T-helper 2 cell (primary cell): ENCODE data around the gene AHCYL2.
"Not testable (repeated sequence)": the region's sequence is repeated elsewhere in the genome, so short reads cannot be mapped to it uniquely, and the experiment has no call there.

Experiments used
- DNase-seq, 5 experiments: peaks; one replicate each; pipeline versions ENCODE4 v3.0.0 to v3.0.0-alpha.2; 2012 to 2022

The AHCYL2 gene

GRCh38 chr7:129209067-129209926 is 15.5 kb upstream of the AHCYL2 start:
- DNase-seq, result no peak

- peak in 3 of 5 experiments; percentile 30 to 55 (median 49) for DNase-seq
Measured at GRCh38 chr7:129210256-129210988, 14.4 kb upstream of the AHCYL2 start.

GRCh38 chr7:129210989-129211312 is 13.9 kb upstream of the AHCYL2 start:
- no peak for DNase-seq

- no peak for DNase-seq
Measured at GRCh38 chr7:129212126-129212525, 12.7 kb upstream of the AHCYL2 start.

GRCh38 chr7:129212596-129212995 is 12.2 kb upstream of the AHCYL2 start:
- DNase-seq, result no peak

DNA sequence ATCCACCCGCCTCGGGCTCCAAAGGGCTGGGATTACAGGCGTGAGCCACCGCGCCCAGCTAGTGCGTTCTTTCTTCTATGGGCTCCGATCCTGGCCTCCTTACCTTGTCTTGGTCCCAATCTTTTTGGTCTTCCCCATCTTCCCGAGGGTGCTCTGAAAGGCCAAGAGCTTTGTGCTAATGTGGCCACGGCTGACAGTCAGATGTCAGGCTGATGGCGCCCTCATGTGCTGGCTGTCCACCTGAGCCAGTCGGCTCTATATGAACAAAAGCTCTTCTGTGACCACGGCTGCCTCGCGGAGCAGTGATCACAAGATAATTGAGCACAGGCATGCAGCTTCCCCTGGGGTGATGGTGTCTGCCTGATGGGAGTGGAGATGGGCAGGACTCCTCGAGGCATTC is 11.0 kb upstream of the AHCYL2 start:
- peak in 1 of 5 experiments; percentile 42 for DNase-seq

DNA sequence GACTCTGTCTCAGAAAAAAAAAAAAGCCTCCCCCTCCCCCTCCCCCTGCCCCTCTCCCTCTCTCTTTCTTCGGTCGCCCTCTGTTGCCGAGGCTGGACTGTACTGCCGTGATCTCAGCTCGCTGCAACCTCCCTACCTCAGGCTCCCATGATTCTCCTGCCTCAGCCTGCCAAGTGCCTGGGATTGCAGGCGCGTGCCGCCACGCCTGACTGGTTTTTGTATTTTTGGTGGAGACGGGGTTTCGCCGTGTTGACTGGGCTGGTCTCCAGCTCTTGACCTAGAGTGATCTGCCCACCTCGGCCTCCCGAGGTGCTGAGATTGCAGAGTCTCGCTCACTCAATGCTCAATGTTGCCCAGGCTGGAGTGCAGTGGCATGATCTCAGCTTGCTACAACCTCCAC is 9.1 kb upstream of the AHCYL2 start:
- not testable (repeated sequence) for DNase-seq

DNA sequence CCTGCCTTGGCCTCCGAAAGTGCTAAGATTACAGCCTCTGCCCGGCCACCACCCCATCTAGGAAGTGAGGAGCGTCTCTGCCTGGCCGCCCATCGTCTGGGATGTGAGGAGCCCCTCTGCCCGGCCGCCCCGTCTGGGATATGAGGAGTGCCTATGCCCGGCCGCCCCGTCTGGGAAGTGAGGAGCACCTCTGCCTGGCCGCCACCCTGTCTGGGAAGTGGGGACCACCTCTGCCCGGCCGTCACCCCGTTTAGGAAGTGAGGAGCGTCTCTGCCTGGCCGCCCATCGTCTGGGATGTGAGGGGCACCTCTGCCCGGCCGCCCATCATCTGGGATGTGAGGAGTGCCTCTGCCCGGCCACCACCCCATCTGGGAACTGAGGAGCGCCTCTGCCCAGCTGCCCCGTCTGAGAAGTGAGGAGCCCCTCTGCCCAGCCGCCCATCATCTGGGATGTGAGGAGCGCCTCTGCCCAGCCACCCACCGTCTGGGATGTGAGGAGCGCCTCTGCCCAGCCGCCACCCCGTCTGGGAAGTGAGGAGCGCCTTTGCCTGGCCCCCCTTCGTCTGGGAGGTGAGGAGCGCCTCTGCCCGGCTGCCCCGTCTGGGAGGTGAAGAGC is 8.6 kb upstream of the AHCYL2 start:
- not testable (repeated sequence) for DNase-seq

DNA sequence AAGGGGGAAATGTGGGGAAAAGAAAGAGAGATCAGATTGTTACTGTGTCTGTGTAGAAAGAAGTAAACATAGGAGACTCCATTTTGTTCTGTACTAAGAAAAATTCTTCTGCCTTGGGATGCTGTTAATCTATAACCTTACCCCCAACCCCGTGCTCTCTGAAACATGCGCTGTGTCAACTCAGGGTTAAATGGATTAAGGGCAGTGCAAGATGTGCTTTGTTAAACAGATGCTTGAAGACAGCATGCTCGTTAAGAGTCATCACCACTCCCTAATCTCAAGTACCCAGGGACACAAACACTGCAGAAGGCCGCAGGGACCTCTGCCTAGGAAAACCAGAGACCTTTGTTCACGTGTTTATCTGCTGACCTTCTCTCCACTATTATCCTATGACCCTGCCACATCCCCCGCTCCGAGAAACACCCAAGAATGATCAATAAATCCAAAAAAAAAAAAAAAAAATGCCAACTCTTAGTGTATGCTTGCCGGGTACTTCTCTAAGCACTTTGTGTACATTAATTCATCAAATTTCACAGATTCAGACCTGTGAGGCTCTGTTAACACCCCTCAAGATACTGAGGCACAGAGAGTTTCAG is 7.9 kb upstream of the AHCYL2 start:
- DNase-seq, result not testable (repeated sequence)

DNA sequence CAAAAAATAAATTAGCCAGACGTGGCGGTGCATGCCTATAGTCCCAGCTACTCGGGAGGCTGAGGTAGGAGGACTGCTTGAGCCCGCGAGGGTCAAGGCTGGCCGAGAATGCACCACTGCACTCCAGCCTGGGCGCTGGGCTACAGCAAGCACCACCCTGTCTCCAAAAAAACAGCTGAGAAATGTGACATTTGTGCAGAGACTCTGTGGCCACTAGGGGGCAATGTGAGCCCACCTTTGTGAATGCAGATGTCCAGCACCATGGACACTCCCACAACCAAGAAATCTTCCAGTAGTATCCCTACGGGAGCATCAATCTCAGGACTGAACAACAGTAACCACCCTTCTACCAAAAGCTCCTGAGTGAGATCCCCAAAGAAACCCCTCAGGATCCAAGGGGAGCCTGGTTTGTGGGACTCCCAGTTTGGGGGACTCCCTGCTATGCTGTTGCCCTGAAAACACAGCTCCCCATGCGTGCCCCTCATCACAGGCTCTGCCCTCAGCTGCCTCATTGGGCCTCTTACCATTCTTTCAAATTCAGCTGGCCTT is 6.2 kb upstream of the AHCYL2 start:
- DNase-seq, result peak; percentile 40 to 71 (median 67)

DNA sequence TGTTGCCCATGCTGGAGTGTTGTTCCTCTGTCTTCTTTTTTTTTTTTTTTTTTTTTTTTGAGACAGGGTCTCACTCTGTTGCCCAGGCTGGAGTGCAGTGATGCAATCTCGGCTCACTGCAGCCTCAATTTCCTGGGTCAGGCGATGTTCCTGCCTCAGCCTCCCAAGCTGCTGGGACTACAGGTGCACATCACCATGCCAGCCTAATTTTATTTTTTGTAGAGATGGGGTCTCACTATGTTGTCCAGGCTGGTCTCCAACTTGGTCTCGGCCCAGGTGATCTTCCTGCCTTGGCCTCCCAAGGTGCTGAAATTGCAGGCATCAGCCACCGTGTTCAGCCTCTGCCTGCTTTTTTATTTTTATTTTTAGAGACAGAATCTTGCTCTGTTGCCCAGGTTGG is 5.7 kb upstream of the AHCYL2 start:
- not testable (repeated sequence) for DNase-seq

- DNase-seq, result no peak
Measured at GRCh38 chr7:129222064-129222463, 2.8 kb upstream of the AHCYL2 start.

GRCh38 chr7:129225206-129225930 is 538 bp downstream of the AHCYL2 start:
- DNase-seq, result peak; percentile 33 to 73 (median 44)

GRCh38 chr7:129225931-129226572 is 1.2 kb downstream of the AHCYL2 start:
- DNase-seq, result no peak

- DNase-seq, result no peak
Measured at GRCh38 chr7:129227646-129228578, 3.1 kb downstream of the AHCYL2 start.

DNA sequence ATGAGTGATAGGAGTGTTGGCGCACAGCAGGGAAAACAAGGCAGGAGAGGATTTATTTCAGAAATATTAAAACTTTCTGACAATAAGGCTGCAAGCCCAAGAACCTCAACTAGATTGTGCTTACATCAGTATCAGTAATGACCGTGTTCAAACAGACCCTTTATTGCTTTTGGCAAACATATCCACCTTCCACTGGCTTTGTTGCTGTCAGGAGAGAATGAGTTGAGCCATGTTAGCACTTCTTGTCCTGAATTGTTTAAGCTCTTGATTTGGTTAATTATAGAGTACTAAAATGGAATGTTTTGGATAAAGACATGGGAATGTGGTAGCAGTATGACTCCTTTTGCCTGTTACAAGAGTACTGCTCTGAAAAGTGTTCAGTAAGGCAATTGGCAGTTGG is 3.8 kb downstream of the AHCYL2 start:
- no peak for DNase-seq

- no peak for DNase-seq
Measured at GRCh38 chr7:129231666-129232065, 6.8 kb downstream of the AHCYL2 start.

GRCh38 chr7:129238546-129238945 is 13.7 kb downstream of the AHCYL2 start:
- DNase-seq, result no peak

DNA sequence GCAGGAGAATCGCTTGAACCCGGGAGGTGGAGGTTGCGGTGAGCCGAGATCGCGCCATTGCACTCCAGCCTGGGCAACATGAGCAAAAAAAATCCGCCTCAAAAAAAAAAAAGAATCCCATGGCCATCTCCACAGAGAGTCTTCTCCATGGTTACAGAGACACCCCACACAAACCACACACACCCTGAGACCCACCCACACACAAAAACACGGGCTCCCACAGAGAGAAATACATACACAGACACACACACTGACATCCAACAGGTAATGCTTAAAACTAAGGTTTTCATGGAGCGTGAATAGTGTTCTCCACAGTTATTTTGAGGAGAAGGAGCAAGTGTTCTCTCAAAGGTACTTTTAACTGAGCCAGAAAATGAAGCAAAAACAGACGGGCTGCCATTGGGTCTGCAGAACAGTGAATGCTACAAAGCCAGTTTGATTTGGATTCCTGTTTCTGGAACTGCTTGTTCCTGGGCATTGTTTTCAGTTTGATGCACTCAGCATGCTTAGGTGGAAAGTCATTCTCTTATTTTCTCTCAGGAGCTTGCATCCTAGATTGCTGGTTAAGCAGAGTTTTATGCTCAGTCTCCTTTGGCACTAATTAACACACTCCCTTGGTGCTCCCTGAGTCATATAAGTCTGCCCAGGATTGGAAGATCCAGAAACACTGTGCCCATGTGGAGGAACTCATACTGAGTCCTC is 15.4 kb downstream of the AHCYL2 start:
- no peak for DNase-seq

- DNase-seq, result no peak
Measured at GRCh38 chr7:129244220-129244619, 19.4 kb downstream of the AHCYL2 start.
